K562 (cell line): ENCODE results near the gene SCN4A.

Experiments used
- CTCF ChIP-seq, 3 experiments: IDR thresholded peaks in 2 of 3; conservative IDR thresholded peaks in 1 of 3; 2 replicates each; pipeline ENCODE4 v1.5.1; 2011 to 2012; ENCODE audit warnings: low read length in 3 of 3, mild to moderate bottlenecking in 3 of 3, control low read depth in 2 of 3, improper control_type of control experiment in 1 of 3, inconsistent platforms in 1 of 3, low read depth in 1 of 3, mixed read lengths in 1 of 3, moderate library complexity in 1 of 3; ENCODE audit not compliant: insufficient read depth in 2 of 3
- FOXM1 ChIP-seq, 2 experiments: fragments of 450-650 bp in 1 of 2; sonication (generic) in 1 of 2; formaldehyde crosslinking in 1 of 2; IDR thresholded peaks; 2 replicates each; pipeline versions ENCODE4 v1.6.1 to v1.9.0; 2017 to 2022; ENCODE audit warnings: low read depth in 2 of 2, mild to moderate bottlenecking in 2 of 2, missing genetic modification reagents in 1 of 2, moderate library complexity in 1 of 2
- MLX ChIP-seq, 2 experiments: fragments of 450-650 bp in 1 of 2; sonication (generic) in 1 of 2; formaldehyde crosslinking; conservative IDR thresholded peaks; 2 replicates each; pipeline versions ENCODE4 v1.4.0 to v1.8.1; 2020 to 2022; ENCODE audit warnings: mild to moderate bottlenecking in 1 of 2, missing genetic modification reagents in 1 of 2
- NFYB ChIP-seq: IDR thresholded peaks from 2 replicates; pipeline ENCODE4 v1.6.1; 2011; ENCODE audit warnings: mild to moderate bottlenecking, moderate library complexity; ENCODE audit not compliant: insufficient read length; ENCODE audit errors: extremely low read depth
- SLC30A9 ChIP-seq: fragments of 250-450 bp; sonication (Bioruptor Pico); IDR thresholded peaks from 2 replicates; pipeline ENCODE4 v1.8.0; 2022; ENCODE audit warnings: mild to moderate bottlenecking, moderate library complexity
- SMARCC2 ChIP-seq: fragments of 450-650 bp; IDR thresholded peaks from 2 replicates; pipeline ENCODE4 v1.6.1; 2017; ENCODE audit warnings: antibody characterized with exemption, moderate library complexity, mild to moderate bottlenecking, low read depth
- SRSF3 ChIP-seq: fragments of 200-400 bp; formaldehyde crosslinking; IDR thresholded peaks from 2 replicates; pipeline ENCODE4 v1.6.1; 2016; ENCODE audit warnings: mild to moderate bottlenecking, low read length, moderate library complexity; ENCODE audit not compliant: insufficient read depth
- ZBTB11 ChIP-seq, 3 experiments: fragments of 200-800 bp in 1 of 3; fragments of 250-450 bp in 1 of 3; fragments of 450-650 bp in 1 of 3; sonication (Bioruptor Pico) in 1 of 3; sonication (Bioruptor generic) in 1 of 3; formaldehyde crosslinking in 1 of 3; IDR thresholded peaks; 2 replicates each; pipeline versions ENCODE4 v1.6.1 to v1.8.0; 2016 to 2022; ENCODE audit warnings: mild to moderate bottlenecking in 2 of 3, missing genetic modification characterization in 2 of 3, missing compliant biosample characterization in 1 of 3, moderate library complexity in 1 of 3
- ZNF175 ChIP-seq: fragments of 200-800 bp; sonication (Bioruptor generic); IDR thresholded peaks from 2 replicates; pipeline ENCODE4 v1.6.1; 2016; ENCODE audit warnings: low read depth, mild to moderate bottlenecking, missing genetic modification characterization, missing compliant biosample characterization
- ZNF24 ChIP-seq: fragments of 450-650 bp; IDR thresholded peaks from 2 replicates; pipeline ENCODE4 v1.6.1; 2016
- ZNF511 ChIP-seq: sonication (generic); formaldehyde crosslinking; IDR thresholded peaks from 2 replicates; pipeline ENCODE4 v1.8.0; 2022; ENCODE audit warnings: mild to moderate bottlenecking, missing genetic modification reagents
- ZNF644 ChIP-seq: fragments of 200-800 bp; sonication (Bioruptor generic); IDR thresholded peaks from 2 replicates; pipeline ENCODE4 v1.6.1; 2016; ENCODE audit warnings: low read depth, missing genetic modification characterization, missing compliant biosample characterization
- ZNF696 ChIP-seq: fragments of 250-450 bp; sonication (Bioruptor Pico); conservative IDR thresholded peaks from 2 replicates; pipeline ENCODE4 v1.4.0; 2020; ENCODE audit warnings: mild to moderate bottlenecking, moderate library complexity

- no peak for TF ChIP-seq ZNF696 (CRISPR knock-in tag)
- no peak for TF ChIP-seq MLX (CRISPR knock-in tag; conservative IDR thresholded peaks at IDR 0.05)
- TF ChIP-seq ZNF644 (tag), result no peak
- TF ChIP-seq SMARCC2, result no peak
- no peak for TF ChIP-seq FOXM1 (IDR thresholded peaks at IDR 0.05; ENCODE audit: low read depth)
- TF ChIP-seq FOXM1 (CRISPR knock-in tag; IDR thresholded peaks at IDR 0.05; ENCODE audit: low read depth), result no peak
- TF ChIP-seq ZNF511 (CRISPR knock-in tag), result no peak
- no peak for TF ChIP-seq NFYB
- no peak for TF ChIP-seq CTCF (IDR thresholded peaks at IDR 0.05 in 2 of 3, conservative IDR thresholded peaks at IDR 0.05 in 1 of 3; ENCODE audit: insufficient read depth in 2 of 3, low read depth in 1 of 3, low read length in 3 of 3)
- TF ChIP-seq ZNF175 (CRISPR knock-in tag), result no peak
- no peak for TF ChIP-seq SLC30A9
- TF ChIP-seq ZNF24, result no peak
- TF ChIP-seq ZBTB11 (CRISPR knock-in tag; IDR thresholded peaks at IDR 0.05), result no peak
- no peak for TF ChIP-seq SRSF3
Observed at GRCh38 chr17:63999680-64000531, 27.2 kb upstream of the SCN4A start.
